Measurements from ENCODE around the gene EPB41L2.
"Not testable (repeated sequence)": the region's sequence is repeated elsewhere in the genome, so short reads cannot be mapped to it uniquely, and the experiment has no call there.

EPB41L2 gene

GRCh38 chr6:130923350-130923749, 139.7 kb downstream of the EPB41L2 start:
- H3K27ac Mint-ChIP-seq = no peak overlapping the region
- H3K4me1 Mint-ChIP-seq = peaks cover 7% of the 10 kb centered on the region
- no peak for DNase-seq (ENCODE audit: low spot score in 2 of 2)
- no peak for ATAC-seq
- H3K4me3 Mint-ChIP-seq = no peak overlapping the region
- no peaks in the 10 kb centered on the region for H3K36me3 Mint-ChIP-seq
- H3K9me3 Mint-ChIP-seq = no peaks in the 10 kb centered on the region

GRCh38 chr6:130922922-130923321, 140.1 kb downstream of the EPB41L2 start:
- no peak overlapping the region for H3K27ac Mint-ChIP-seq
- H3K4me3 Mint-ChIP-seq = no peak overlapping the region
- no peaks in the 10 kb centered on the region for H3K36me3 Mint-ChIP-seq

GRCh38 chr6:130920969-130921368, 142.1 kb downstream of the EPB41L2 start:
- H3K27ac Mint-ChIP-seq = no peak overlapping the region
- ATAC-seq (no peak), DNase-seq (ENCODE audit: low spot score in 2 of 2) (no peak)
- no peaks in the 10 kb centered on the region for H3K9me3 Mint-ChIP-seq
- H3K36me3 Mint-ChIP-seq = no peaks in the 10 kb centered on the region
- peaks cover 7% of the 10 kb centered on the region for H3K4me1 Mint-ChIP-seq
- no peak overlapping the region for H3K4me3 Mint-ChIP-seq

More at GRCh38 chr6:130922922-130923321, 140.1 kb downstream of the EPB41L2 start:
- H3K9me3 Mint-ChIP-seq = no peaks in the 10 kb centered on the region
- peaks cover 7% of the 10 kb centered on the region for H3K4me1 Mint-ChIP-seq
- no peak for DNase-seq (ENCODE audit: low spot score in 2 of 2)
- peak; percentile 42 for ATAC-seq

- H3K9me3 Mint-ChIP-seq = no peaks in the 10 kb centered on the region
- DNase-seq (ENCODE audit: low spot score in 2 of 2) (no peak), ATAC-seq (no peak)
- no peaks in the 10 kb centered on the region for H3K36me3 Mint-ChIP-seq
- no peak overlapping the region for H3K27ac Mint-ChIP-seq
- H3K4me3 Mint-ChIP-seq = no peak overlapping the region
- peaks cover 4% of the 10 kb centered on the region for H3K4me1 Mint-ChIP-seq
Measured at GRCh38 chr6:130918171-130918570, 144.9 kb downstream of the EPB41L2 start.

GRCh38 chr6:130915606-130916005, 147.4 kb downstream of the EPB41L2 start:
- not testable (repeated sequence) for DNase-seq (ENCODE audit: low spot score in 2 of 2); H3K36me3 Mint-ChIP-seq; H3K4me3 Mint-ChIP-seq; H3K27ac Mint-ChIP-seq; H3K4me1 Mint-ChIP-seq; H3K9me3 Mint-ChIP-seq; ATAC-seq

GRCh38 chr6:130913120-130913519, 149.9 kb downstream of the EPB41L2 start:
- Mint-ChIP-seq H3K27ac (no peak overlapping the region), H3K36me3 (no peaks in the 10 kb centered on the region), H3K4me1 (no peaks in the 10 kb centered on the region), H3K4me3 (no peak overlapping the region), H3K9me3 (no peaks in the 10 kb centered on the region)
- DNase-seq (ENCODE audit: low spot score in 2 of 2) = no peak
- ATAC-seq = peak; percentile 45

- no peaks in the 10 kb centered on the region for H3K36me3 Mint-ChIP-seq
- no peaks in the 10 kb centered on the region for H3K4me1 Mint-ChIP-seq
- H3K27ac Mint-ChIP-seq = no peak overlapping the region
- no peak overlapping the region for H3K4me3 Mint-ChIP-seq
- DNase-seq (ENCODE audit: low spot score in 2 of 2) (no peak), ATAC-seq (no peak)
- no peaks in the 10 kb centered on the region for H3K9me3 Mint-ChIP-seq
Measured at GRCh38 chr6:130912434-130912833, 150.6 kb downstream of the EPB41L2 start.

GRCh38 chr6:130908958-130909357, 154.1 kb downstream of the EPB41L2 start:
- peaks cover 5% of the 10 kb centered on the region for H3K4me1 Mint-ChIP-seq
- no peak overlapping the region for H3K4me3 Mint-ChIP-seq
- H3K27ac Mint-ChIP-seq = no peak overlapping the region
- ATAC-seq (no peak), DNase-seq (ENCODE audit: low spot score in 2 of 2) (no peak)
- H3K9me3 Mint-ChIP-seq = no peaks in the 10 kb centered on the region
- H3K36me3 Mint-ChIP-seq = no peaks in the 10 kb centered on the region

GRCh38 chr6:130908188-130908587, 154.9 kb downstream of the EPB41L2 start:
- no peak for ATAC-seq
- no peak for DNase-seq (ENCODE audit: low spot score in 2 of 2)
- H3K36me3 Mint-ChIP-seq = no peaks in the 10 kb centered on the region
- peaks cover 5% of the 10 kb centered on the region for H3K4me1 Mint-ChIP-seq
- no peak overlapping the region for H3K27ac Mint-ChIP-seq
- no peaks in the 10 kb centered on the region for H3K9me3 Mint-ChIP-seq
- H3K4me3 Mint-ChIP-seq = no peak overlapping the region

- peaks cover 5% of the 10 kb centered on the region for H3K4me1 Mint-ChIP-seq
- H3K9me3 Mint-ChIP-seq = no peaks in the 10 kb centered on the region
- no peak overlapping the region for H3K27ac Mint-ChIP-seq
- DNase-seq (ENCODE audit: low spot score in 2 of 2) = no peak
- H3K4me3 Mint-ChIP-seq = no peak overlapping the region
- H3K36me3 Mint-ChIP-seq = no peaks in the 10 kb centered on the region
- ATAC-seq = no peak
Measured at GRCh38 chr6:130907687-130908086, 155.4 kb downstream of the EPB41L2 start.

- no peak for DNase-seq (ENCODE audit: low spot score in 2 of 2)
- H3K36me3 Mint-ChIP-seq = no peaks in the 10 kb centered on the region
- H3K27ac Mint-ChIP-seq = no peak overlapping the region
- no peak overlapping the region for H3K4me3 Mint-ChIP-seq
- no peaks in the 10 kb centered on the region for H3K9me3 Mint-ChIP-seq
- H3K4me1 Mint-ChIP-seq = peaks cover 5% of the 10 kb centered on the region
- ATAC-seq = peak; percentile 58
Measured at GRCh38 chr6:130906736-130907381, 156.2 kb downstream of the EPB41L2 start.

GRCh38 chr6:130903602-130904001, 159.4 kb downstream of the EPB41L2 start:
- no peak for DNase-seq (ENCODE audit: low spot score in 2 of 2)
- H3K27ac Mint-ChIP-seq = no peak overlapping the region
- peaks cover 5% of the 10 kb centered on the region for H3K4me1 Mint-ChIP-seq
- no peak for ATAC-seq
- no peak overlapping the region for H3K4me3 Mint-ChIP-seq
- H3K9me3 Mint-ChIP-seq = no peaks in the 10 kb centered on the region
- H3K36me3 Mint-ChIP-seq = no peaks in the 10 kb centered on the region

GRCh38 chr6:130903007-130903406, 160.0 kb downstream of the EPB41L2 start:
- ATAC-seq = no peak
- DNase-seq (ENCODE audit: low spot score in 2 of 2) = no peak
- H3K4me3 Mint-ChIP-seq = no peak overlapping the region
- H3K4me1 Mint-ChIP-seq = peaks cover 5% of the 10 kb centered on the region
- no peak overlapping the region for H3K27ac Mint-ChIP-seq
- no peaks in the 10 kb centered on the region for H3K36me3 Mint-ChIP-seq
- no peaks in the 10 kb centered on the region for H3K9me3 Mint-ChIP-seq

- no peak for ATAC-seq
- H3K4me3 Mint-ChIP-seq = no peak overlapping the region
- no peaks in the 10 kb centered on the region for H3K9me3 Mint-ChIP-seq
- DNase-seq (ENCODE audit: low spot score in 2 of 2) = no peak
- H3K36me3 Mint-ChIP-seq = no peaks in the 10 kb centered on the region
- no peak overlapping the region for H3K27ac Mint-ChIP-seq
- H3K4me1 Mint-ChIP-seq = no peaks in the 10 kb centered on the region
Measured at GRCh38 chr6:130900913-130901312, 162.1 kb downstream of the EPB41L2 start.

GRCh38 chr6:130896249-130896648, 166.8 kb downstream of the EPB41L2 start:
- no peak overlapping the region for H3K4me3 Mint-ChIP-seq
- H3K27ac Mint-ChIP-seq = no peak overlapping the region
- H3K36me3 Mint-ChIP-seq = no peaks in the 10 kb centered on the region
- DNase-seq (ENCODE audit: low spot score in 2 of 2) = no peak
- no peaks in the 10 kb centered on the region for H3K9me3 Mint-ChIP-seq
- ATAC-seq = no peak
- H3K4me1 Mint-ChIP-seq = peaks cover 5% of the 10 kb centered on the region

GRCh38 chr6:130895516-130895915, 167.5 kb downstream of the EPB41L2 start:
- peaks cover 5% of the 10 kb centered on the region for H3K4me1 Mint-ChIP-seq
- no peak overlapping the region for H3K27ac Mint-ChIP-seq
- no peak for ATAC-seq

GRCh38 chr6:130893766-130894165, 169.3 kb downstream of the EPB41L2 start:
- Mint-ChIP-seq H3K9me3 (no peaks in the 10 kb centered on the region), H3K4me3 (no peak overlapping the region), H3K27ac (no peak overlapping the region), H3K36me3 (no peaks in the 10 kb centered on the region), H3K4me1 (peaks cover 5% of the 10 kb centered on the region)
- no peak for DNase-seq (ENCODE audit: low spot score in 2 of 2)
- ATAC-seq = peak; percentile 24

More at GRCh38 chr6:130895516-130895915, 167.5 kb downstream of the EPB41L2 start:
- Mint-ChIP-seq H3K4me3 (no peak overlapping the region), H3K9me3 (no peaks in the 10 kb centered on the region), H3K36me3 (no peaks in the 10 kb centered on the region)
- DNase-seq (ENCODE audit: low spot score in 2 of 2) = no peak
